GM18867 (cell line): ENCODE data around the gene CAMSAP2.
"Not testable (repeated sequence)": the region's sequence is repeated elsewhere in the genome, so short reads cannot be mapped to it uniquely, and the experiment has no call there.

Source experiments
- ATAC-seq: cut with Tn5 transposase; IDR thresholded peaks from one replicate; pipeline ENCODE4 v1.9.1; 2021; ENCODE audit warnings: mild to moderate bottlenecking, moderate library complexity; ENCODE audit not compliant: unreplicated experiment

Gene CAMSAP2

DNA sequence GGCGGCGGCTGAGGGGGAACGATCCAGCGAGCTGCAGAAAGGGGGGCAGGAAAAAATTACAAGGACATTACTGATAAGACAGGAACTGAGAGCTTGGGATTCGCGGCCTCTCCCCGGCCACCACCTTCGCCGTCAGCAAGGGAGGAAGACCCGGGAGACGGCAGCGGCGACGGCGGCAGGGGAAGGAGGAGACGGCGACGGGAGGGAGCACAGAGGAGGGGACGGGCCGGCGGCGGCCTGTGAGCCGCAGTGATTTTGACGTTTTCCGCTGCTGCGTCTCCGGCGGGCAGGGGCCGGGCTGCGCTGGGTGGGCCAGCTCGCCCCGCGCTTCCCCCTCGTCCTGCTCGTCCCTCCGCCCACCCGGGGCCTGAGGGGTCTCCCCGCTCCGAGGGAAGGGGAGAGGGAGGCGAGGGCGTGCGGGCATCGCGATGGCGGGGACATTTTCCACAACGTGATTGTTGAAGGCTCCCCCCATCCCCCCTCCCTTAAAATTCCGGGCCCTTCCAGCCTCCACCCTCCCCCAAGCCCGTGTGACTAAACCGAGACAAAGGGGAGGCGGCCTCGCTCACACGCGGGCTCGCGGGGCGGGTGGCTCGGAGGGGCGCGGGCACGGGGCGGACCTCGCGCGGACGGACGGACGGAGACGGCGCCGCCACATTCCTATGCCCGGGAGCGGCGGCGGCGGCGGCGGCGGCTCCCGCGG is 407 bp downstream of the CAMSAP2 start:
- peak; percentile 63 for ATAC-seq

DNA sequence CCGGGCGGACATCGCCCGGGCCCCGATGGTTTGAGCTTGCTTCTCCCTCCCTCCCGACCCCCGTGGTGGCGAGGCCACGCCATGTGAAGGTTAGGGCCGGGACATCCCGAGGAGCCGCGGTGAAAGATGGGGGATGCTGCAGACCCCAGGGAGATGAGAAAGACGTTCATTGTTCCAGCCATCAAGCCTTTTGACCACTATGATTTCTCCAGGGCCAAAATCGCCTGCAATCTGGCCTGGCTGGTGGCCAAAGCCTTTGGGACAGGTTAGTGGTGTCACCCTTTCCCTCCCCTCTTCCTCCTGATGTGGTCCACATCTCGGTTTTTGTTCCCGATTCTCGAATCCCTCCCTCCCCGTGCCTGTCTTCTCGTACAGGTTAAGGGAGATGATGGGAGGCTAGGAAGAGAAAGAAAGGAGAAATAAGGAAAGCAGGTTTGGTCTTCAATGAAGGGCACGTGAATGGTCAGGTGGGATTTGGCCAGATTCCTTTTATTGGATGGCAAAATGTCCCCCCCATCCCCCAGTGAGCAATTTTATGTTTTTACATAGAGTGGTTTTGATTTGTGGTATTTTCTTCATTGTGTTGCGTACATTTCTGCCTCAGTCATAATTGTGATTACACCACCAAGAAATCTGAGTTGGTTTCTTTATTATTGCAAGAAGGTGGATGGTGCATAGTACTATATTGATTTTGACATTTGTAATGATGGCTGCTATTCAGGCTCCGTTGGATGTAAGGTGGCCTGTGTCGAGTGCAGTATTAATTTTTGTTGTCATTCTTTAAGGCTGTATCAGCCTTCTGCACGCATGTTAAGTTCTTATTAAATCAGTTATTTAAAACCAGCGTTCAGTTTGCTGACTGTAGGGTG is 1.2 kb downstream of the CAMSAP2 start:
- ATAC-seq: no peak

DNA sequence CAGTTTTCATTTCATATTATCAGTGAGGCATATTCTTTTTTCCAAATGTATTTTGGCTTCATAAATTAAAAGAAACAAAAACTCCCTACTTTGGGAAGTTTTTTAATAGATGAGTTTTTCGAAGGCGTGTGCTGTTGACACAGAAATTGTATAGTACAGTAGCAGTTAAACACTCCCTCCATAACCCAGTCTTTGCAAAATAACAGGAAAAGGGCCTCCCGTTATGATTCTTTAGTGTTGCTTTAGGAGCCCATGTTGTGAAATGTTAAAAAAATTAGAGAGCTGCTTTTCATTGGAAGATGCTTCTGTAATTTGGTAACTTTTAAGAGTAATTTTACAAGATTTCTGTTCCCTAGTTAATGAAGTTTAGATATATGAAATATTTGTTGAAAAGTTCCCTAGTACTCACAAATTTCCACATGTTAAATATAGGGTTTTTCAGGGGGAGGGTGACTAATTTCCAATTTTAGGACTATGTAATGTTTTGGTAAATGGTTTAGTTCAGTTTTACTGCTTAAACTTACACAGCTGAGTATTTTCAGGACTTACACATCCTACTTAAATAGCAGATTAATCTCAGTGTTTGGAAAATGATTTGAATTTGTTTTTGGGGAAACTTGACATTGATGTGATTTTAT is 2.0 kb downstream of the CAMSAP2 start:
- ATAC-seq: no peak

DNA sequence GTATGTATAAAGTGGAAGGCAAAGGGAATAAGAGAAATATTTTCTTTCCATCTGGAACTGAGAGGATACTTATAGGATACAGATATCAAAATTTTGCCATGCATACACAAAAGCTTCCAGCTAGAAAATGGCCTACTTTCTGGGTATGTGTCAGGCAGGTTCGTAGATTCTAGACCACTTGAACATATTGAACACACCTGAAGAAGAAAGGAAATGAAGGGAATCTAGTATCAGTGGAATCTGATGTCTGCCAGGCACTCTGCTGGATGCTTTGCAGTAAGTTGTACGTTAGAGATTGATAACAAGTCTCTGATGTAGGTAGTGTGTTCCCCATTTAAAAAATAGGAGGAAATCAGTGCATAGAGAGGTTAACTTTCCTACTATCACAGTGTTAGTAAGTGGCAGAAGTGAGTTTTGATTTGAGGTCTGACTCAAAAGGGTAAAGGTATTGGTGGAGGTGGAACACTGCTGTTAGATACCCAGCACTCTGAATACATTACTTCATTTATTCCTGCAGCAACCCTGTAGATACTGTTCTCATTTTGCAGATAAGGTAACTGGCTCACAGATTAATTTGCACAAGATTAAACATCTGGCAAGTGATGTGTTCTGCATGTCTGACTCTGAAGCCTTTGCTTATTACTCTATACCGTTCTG is 3.0 kb downstream of the CAMSAP2 start:
- no peak for ATAC-seq

DNA sequence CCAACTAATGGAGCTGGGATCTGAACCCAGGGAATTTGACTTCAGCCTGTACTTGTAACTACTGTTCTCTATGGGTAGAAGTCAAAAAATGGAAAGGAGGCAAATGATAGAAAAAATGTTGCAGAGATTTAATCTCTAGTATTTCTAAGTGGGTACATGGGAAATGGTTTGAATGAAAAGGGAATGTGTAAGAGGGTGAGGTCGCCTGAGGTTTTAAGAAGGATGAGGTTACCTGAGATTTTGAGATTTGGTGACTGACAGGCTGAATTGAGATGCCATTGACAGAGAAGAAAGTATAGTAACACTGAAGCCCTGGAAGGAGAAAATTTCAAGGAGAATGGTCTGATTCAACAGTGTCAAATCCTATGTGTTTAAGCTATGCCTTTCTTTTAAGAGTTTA is 5.5 kb downstream of the CAMSAP2 start:
- ATAC-seq: no peak

DNA sequence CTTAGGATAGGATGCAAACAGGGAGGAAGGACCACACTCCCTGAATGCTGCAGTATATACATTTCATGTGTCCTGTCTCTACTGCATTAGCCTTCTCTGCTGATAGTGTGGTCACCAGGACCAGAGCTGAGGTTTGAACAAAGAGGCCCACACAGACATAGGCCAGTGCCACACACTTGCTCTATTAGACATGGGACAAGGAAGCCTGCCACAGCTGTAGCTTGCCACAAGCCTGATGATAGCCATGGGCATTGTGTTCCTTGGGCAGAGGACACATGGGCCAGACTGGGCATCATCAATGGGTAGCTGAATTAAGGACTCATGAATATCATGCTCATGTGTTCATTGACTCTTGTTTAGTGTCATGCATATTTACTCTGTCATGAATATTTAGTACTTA is 10.4 kb downstream of the CAMSAP2 start:
- ATAC-seq: no peak

DNA sequence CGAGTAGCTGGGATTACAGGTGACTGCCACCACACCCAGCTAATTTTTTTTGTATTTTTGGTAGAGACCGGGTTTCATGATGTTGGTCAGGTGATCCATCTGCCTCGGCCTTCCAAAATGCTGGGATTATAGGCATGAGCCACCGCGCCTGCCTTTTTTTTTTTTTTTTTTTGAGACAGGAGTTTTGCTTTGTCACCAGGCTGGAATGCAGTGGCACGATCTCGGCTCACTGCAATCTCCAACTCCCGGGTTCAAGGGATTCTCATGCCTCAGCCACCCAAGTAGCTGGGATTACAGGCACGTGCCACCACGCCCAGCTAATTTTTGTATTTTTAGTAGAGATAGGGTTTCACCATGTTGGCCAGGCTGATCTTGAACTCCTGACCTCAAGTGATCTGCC is 12.1 kb downstream of the CAMSAP2 start:
- ATAC-seq: not testable (repeated sequence)

DNA sequence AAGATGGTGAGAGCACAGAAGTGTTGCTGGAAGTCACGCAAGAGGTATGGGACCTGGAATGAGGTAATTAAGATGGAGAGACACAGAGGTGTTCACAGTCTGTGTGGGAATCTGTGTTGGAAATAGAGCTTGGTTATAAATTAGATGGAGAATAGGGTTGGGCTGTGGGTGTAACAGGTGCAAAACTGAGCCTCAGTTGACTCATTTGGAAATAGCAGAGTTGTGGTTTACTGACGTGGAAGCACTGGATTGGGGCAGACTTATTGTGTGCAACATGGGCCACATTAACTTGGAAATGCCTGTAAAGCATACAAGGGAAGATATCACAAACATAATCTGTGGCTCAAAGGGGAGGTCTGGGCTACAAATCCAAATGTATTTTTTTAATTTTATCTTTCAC is 13.0 kb downstream of the CAMSAP2 start:
- ATAC-seq: peak; percentile 80

DNA sequence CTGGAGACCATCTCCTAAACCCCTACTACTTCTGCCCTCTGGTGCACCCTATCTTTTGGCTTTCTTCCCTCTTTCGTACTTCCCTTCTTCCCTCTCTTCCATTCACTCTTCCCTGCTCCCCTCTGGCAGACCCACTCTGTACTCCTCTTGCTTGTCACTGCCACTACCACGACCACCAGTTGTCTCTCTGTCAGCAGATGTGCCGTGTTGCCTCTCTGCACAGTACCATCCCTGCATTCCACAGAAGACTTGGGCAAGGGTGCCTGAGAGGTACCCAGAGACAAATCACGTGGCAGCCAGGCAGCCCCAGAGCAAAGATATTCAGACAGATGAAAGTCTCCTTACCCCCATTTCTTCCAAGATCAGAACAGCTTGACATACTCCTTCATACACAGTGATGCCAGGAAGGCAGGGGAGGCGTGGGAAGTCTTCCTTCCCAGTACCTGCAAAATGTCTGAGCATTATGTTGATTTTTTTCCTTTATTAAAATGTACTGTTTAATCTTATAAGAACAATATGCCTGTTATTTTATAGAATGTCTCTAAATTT is 15.0 kb downstream of the CAMSAP2 start:
- no peak for ATAC-seq

DNA sequence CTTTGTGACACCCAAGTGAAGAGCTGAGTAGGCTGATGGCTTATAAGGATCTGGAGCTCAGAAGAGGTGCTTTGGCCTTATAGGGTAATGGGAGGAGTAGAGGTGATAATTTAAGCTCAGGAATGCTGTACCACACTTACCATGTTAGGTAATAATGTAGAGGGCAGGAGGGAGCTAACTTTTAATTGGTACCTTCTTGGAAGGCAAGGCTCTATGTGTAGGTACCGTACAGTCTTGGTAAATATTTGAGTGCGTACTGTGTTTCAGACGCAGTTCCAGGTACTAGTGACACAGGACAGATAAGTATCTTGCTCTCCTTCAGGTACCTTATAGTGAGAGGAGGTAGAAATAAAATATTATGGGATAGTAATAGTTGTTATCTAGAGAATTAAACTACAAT is 16.8 kb downstream of the CAMSAP2 start:
- ATAC-seq: no peak

DNA sequence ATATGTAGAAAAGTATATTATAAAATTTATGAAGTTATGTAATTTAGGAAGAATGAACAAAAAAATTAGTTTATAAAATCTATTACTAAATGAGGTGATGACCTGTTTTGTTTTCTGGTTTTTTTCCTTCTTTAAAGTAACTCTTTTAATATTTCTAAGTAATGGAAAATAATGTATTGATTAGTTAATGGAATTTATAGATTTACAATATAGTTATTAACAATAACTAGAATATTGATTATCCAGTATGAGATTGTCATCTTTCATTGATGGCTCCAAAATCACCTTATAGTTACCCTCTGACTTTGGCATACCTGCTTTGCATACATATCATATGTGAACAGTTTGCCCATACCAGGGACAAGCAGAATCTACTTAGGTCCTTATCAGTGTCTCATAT is 23.4 kb downstream of the CAMSAP2 start:
- no peak for ATAC-seq

DNA sequence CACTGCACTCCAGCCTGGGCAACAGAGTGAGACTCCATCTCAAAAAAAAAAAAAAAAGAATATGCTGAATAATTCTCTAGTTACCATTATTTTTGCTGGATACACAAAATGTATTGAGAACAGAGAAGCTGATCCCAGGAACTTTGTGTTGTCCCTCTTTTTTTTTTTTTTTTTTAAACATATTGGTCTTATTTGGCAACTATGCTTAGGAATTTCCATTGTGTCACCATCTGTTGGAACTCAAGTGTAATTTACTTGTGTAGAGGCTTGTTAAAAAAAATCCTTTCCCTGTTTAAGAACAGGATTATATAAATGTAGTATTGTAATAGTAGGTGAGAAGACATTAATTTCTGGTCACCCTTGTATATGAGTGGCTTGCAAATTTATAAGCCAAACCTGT is 28.6 kb downstream of the CAMSAP2 start:
- no peak for ATAC-seq

DNA sequence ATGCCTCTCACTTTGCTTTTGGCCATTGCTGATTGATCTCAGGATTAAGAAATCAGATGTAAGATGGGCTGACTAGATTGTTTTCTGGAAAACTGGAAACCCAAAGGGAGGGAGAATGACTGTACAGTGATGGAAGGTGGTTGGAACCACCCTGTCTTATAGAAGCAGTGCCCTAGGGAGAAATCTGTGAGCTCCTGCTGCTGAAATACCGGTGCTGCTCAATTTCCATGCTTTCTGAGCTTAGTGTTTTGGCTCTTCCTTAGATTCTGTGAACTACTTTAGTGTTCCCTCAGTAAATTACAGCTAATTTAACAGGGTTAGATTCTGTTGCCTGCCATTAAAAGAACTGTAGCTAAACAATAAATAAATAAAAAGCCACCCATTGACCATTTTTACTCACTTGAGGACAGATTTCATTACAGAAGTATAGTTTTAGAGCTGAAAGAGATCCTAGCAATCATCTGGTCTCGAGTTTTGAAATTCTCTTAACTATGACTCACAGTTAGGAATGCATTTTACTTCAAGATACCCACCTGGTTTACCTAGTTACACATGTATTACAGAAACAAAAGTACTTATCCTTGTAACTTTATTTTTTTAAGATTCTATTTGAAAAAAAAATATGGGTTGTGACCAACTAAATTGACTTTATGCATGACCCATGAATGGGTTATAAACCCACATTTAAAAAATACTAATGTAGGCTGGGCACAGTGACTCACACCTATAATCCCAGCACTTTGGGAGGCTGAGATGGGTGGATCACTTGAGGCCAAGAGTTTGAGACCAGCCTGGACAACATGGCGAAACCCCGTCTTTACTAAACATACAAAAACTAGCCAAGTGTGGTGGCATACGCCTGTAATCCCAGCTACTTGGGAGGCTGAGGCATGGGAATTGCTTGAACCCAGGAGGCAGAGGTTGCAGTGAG is 33.2 kb downstream of the CAMSAP2 start:
- no peak for ATAC-seq

DNA sequence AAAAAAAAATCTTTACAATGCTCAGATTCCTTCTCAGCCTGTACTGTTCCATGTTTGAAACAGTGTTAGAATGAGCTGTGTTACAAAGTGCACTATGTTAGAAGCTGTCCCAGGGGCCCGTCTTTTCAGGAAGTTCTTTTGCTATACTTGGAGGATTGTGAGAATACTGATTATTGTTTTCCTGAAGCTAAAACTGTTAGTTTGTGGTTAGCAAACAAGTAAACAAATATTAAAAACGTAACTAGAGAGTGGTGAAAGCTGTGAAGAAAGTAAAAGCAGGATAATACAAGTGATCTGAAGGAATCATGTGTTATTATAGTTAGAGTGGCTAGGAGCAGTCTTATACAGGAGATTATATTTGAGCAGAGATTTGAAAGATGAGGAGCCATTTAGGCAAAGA is 35.6 kb downstream of the CAMSAP2 start:
- no peak for ATAC-seq

DNA sequence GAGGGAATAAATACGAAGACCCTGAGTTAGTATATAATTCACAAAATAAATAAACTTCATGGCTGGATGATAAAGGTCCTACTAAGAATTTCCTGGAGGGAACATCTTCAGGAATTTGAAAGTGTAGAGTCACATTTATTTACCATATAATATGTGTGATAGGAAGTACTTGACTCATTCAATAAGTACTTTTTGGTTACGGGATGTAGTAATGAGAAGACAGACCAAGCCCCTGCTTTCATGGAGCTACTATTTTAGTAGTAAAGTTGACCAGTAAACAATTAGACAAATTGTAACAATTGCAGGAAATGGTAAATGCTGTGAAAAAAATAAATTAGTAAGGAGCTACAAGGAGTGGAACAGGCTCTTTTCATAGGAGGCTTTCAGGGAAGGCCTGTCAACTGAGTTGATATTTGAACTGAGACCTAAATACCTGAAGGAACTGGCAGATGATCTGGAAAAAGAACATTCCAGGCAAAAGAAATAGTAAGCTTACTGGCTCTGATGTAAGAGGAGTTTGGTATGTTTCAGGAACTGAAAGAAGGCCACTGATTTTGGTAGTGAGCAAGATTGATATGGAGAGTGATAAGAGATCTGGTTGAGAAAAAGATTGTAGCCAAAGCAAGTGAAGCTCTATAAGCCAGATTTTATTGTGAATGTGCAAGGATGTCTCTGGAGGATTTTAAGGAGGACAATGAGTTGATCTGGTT is 36.2 kb downstream of the CAMSAP2 start:
- ATAC-seq: no peak

DNA sequence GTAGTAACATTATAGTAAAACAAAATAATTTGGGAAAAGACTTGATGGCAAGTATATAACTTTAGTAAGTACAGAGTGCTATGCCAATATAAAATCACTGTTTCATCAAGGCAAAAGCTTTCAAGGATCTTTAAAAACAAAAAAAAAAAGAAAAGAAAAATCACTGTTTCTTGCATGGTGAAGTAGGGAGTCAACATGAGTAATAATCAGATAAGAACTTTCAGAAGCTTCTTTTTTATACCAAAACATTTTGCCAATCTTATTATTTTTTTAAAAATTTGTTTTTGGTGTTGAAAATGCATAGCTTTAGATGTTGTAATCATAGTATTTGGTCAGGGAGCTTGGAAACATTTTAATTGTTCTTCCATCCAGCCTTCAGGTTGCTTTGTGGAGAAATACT is 37.2 kb downstream of the CAMSAP2 start:
- no peak for ATAC-seq

DNA sequence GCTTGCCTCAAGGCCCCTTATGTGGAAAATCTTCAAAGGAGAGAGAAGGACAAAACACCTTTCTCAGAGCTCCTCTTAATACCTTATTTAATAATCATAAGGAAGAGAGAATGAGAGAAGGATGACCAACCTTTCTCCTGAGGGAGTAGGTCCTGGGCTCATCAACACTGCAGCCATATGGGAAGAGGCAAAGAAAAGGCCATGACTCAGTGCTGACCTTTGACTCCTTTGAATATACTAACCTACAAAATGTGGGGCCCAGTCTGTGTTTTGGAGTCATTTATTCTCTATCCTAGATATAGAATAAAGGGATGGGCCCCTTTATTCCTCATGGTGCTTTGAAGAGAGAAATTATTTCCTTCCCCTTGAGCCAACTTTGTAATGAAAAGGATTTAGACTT is 38.3 kb downstream of the CAMSAP2 start:
- no peak for ATAC-seq

DNA sequence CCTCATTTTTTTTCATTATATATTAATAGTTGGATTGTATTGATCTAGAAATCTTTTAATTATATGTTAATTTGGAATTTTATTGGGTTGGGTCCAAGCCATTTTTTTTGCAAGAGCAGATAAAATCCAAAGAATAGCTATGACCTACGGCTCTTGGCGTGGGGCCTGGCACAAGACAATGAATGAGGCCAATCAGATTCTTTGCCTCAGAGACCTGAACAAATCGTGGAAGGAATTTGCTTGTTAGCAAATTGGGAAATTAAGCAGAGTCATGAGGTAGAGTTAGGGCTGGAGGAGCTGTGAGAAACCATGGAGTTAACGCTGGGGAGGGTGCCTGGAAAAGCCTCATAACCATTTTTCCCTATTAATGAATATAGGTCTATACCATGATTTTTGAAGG is 40.1 kb downstream of the CAMSAP2 start:
- no peak for ATAC-seq

DNA sequence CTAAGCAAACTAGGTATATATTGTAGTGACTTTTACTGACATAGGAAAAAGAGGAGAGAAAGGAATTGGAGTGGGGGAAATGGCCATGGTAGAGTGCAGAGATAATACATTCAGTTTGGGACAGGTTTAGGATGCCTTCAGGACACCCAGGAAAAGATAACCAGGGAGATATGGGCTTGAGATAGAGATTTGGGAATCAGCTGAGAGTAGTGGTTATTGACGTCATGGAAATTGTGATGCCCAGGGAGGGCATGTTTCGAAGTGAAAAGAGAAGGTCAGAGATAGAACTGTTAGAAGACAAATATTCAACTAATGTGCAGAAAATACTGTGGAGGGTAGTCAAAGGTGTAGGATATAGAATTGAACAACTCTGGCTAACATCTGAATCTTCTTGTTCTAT is 40.6 kb downstream of the CAMSAP2 start:
- no peak for ATAC-seq
